H1 (cell line): ENCODE results near the gene INPP4A. TPM values are rescaled to one million over a fixed set of nuclear protein-coding genes. Genes with fewer than 3 reads are reported as not detected.

Source experiments
- CTCF ChIA-PET: fragments of 300-600 bp; sonication (Branson Sonifier 250); formaldehyde crosslinking; loops from one replicate; lab custom pipeline; 2021; ENCODE audit not compliant: partially characterized antibody; lab: Charles Lee
- POLR2A ChIA-PET: fragments of 300-600 bp; sonication (Branson Sonifier 250); formaldehyde crosslinking; loops from one replicate; lab custom pipeline; 2021; ENCODE audit warnings: inconsistent platforms; ENCODE audit not compliant: partially characterized antibody; lab: Charles Lee
- DNase-seq, 2 experiments: peaks; one replicate each; pipeline versions ENCODE4 v3.0.0 to v3.0.0-alpha.2; 2010 to 2022; ENCODE audit warnings: low spot score in 2 of 2, low read depth in 1 of 2, mixed read lengths in 1 of 2
- FAIRE-seq: peaks from 2 replicates; lab custom pipeline; 2011; peaks lifted over from hg19 to GRCh38; lab: Jason Lieb, UNC
- H2AFZ ChIP-seq: 2 replicates; pipeline ENCODE4 v1.8.1; 2012; ENCODE audit warnings: low read length, inconsistent platforms
- H2AK5ac ChIP-seq: 2 replicates; pipeline ENCODE4 v1.6.1; 2013; ENCODE audit warnings: low read depth, low read length
- H2BK120ac ChIP-seq: replicated peaks from 2 replicates; pipeline ENCODE3; 2013; ENCODE audit warnings: low read depth, low read length, inconsistent platforms
- H2BK12ac ChIP-seq: 2 replicates; pipeline ENCODE4 v1.6.1; 2013; ENCODE audit warnings: low read depth, low read length
- H2BK15ac ChIP-seq: 2 replicates; pipeline ENCODE4 v1.6.1; 2013; ENCODE audit warnings: low read length
- H2BK20ac ChIP-seq: 2 replicates; pipeline ENCODE4 v1.6.1; 2013; ENCODE audit warnings: low read length
- H2BK5ac ChIP-seq: 2 replicates; pipeline ENCODE4 v1.6.1; 2013; ENCODE audit warnings: low read depth, low read length
- H3K14ac ChIP-seq: 2 replicates; pipeline ENCODE4 v1.6.1; 2013; ENCODE audit warnings: inconsistent platforms; ENCODE audit not compliant: insufficient read length
- H3K18ac ChIP-seq: 2 replicates; pipeline ENCODE4 v1.6.1; 2013; ENCODE audit warnings: low read length; ENCODE audit errors: extremely low read depth
- H3K23ac ChIP-seq: 2 replicates; pipeline ENCODE4 v1.6.1; 2013; ENCODE audit warnings: inconsistent platforms; ENCODE audit not compliant: insufficient read length
- H3K23me2 ChIP-seq: 2 replicates; pipeline ENCODE4 v1.6.1; 2013; ENCODE audit warnings: low read depth, low read length
- H3K27ac ChIP-seq: 2 replicates; pipeline ENCODE4 v1.6.1; 2011; ENCODE audit warnings: low read depth, low read length, inconsistent platforms
- H3K27me3 ChIP-seq, 4 experiments: replicated peaks in 1 of 4; 1 replicate in 1 of 4; 2 replicates in 3 of 4; pipeline versions ENCODE4 v1.6.1 to v1.8.1; 2011 to 2013; ENCODE audit warnings: low read length in 3 of 4, mild to moderate bottlenecking in 3 of 4, inconsistent platforms in 2 of 4, mixed read lengths in 2 of 4, moderate library complexity in 1 of 4; ENCODE audit not compliant: control insufficient read depth in 3 of 4, insufficient read depth in 3 of 4; ENCODE audit errors: extremely low read depth in 1 of 4
- H3K36me3 ChIP-seq, 4 experiments: 2 replicates each; pipeline versions ENCODE4 v1.6.1 to v1.8.1; 2011 to 2013; ENCODE audit warnings: mild to moderate bottlenecking in 4 of 4, low read length in 3 of 4, moderate library complexity in 2 of 4, control low read depth in 1 of 4, inconsistent platforms in 1 of 4; ENCODE audit not compliant: insufficient read depth in 4 of 4, control insufficient read depth in 2 of 4
- H3K4ac ChIP-seq: replicated peaks from 2 replicates; pipeline ENCODE3; 2013; ENCODE audit warnings: low read length, low read depth, mixed read lengths, inconsistent platforms; ENCODE audit not compliant: insufficient read length
- H3K4me1 ChIP-seq, 4 experiments: replicated peaks in 1 of 4; 1 replicate in 1 of 4; 2 replicates in 3 of 4; pipeline versions ENCODE4 v1.6.1 to v1.8.1; 2011 to 2013; ENCODE audit warnings: low read length in 3 of 4, inconsistent platforms in 2 of 4, mixed read lengths in 1 of 4; ENCODE audit not compliant: insufficient read depth in 4 of 4, control insufficient read depth in 3 of 4
- H3K4me2 ChIP-seq, 2 experiments: 2 replicates each; pipeline versions ENCODE4 v1.6.1 to v1.8.1; 2011 to 2013; ENCODE audit warnings: low read depth in 2 of 2, low read length in 2 of 2, control low read depth in 1 of 2, inconsistent platforms in 1 of 2, mild to moderate bottlenecking in 1 of 2; ENCODE audit not compliant: insufficient read depth in 1 of 2
- H3K4me3 ChIP-seq, 4 experiments: fragments of 200-600, 300-600 bp in 1 of 4; sonication (generic), shearing (Covaris generic), sonication (Bioruptor Twin) in 1 of 4; 2 replicates each; pipeline versions ENCODE4 v1.5.1 to v1.8.1; 2011 to 2016; ENCODE audit warnings: low read length in 4 of 4, low read depth in 3 of 4, control low read depth in 2 of 4, inconsistent platforms in 2 of 4, mild to moderate bottlenecking in 2 of 4, mixed read lengths in 1 of 4, moderate library complexity in 1 of 4; ENCODE audit not compliant: insufficient read depth in 2 of 4; ENCODE audit errors: extremely low read depth in 1 of 4
- H3K56ac ChIP-seq: replicated peaks from 2 replicates; pipeline ENCODE3; 2013; ENCODE audit warnings: low read depth, mild to moderate bottlenecking, mixed read lengths, low read length, inconsistent platforms; ENCODE audit not compliant: insufficient read length
- H3K79me1 ChIP-seq: 2 replicates; pipeline ENCODE4 v1.6.1; 2013; ENCODE audit warnings: low read depth, low read length, control low read depth
- H3K79me2 ChIP-seq, 2 experiments: 2 replicates each; pipeline versions ENCODE4 v1.6.1 to v1.8.1; 2012 to 2013; ENCODE audit warnings: low read length in 2 of 2, mild to moderate bottlenecking in 2 of 2, inconsistent platforms in 1 of 2; ENCODE audit not compliant: insufficient read depth in 2 of 2, control insufficient read depth in 1 of 2
- H3K9ac ChIP-seq, 4 experiments: replicated peaks in 1 of 4; 1 replicate in 1 of 4; 2 replicates in 3 of 4; pipeline versions ENCODE4 v1.6.1 to v1.8.1; 2011 to 2013; ENCODE audit warnings: low read depth in 3 of 4, low read length in 3 of 4, control low read depth in 2 of 4, mild to moderate bottlenecking in 2 of 4, moderate library complexity in 2 of 4, inconsistent platforms in 1 of 4; ENCODE audit errors: extremely low read depth in 1 of 4
- H3K9me3 ChIP-seq, 2 experiments: 2 replicates each; pipeline versions ENCODE4 v1.6.1 to v1.8.1; 2012 to 2013; ENCODE audit warnings: mild to moderate bottlenecking in 2 of 2, moderate library complexity in 2 of 2, control low read depth in 1 of 2, inconsistent platforms in 1 of 2, low read depth in 1 of 2, low read length in 1 of 2, mixed read lengths in 1 of 2; ENCODE audit not compliant: insufficient read depth in 2 of 2
- H4K20me1 ChIP-seq, 2 experiments: replicated peaks in 1 of 2; 2 replicates each; pipeline versions ENCODE3 to v1.8.1; 2011 to 2013; ENCODE audit warnings: inconsistent platforms in 2 of 2, low read length in 2 of 2, mild to moderate bottlenecking in 1 of 2; ENCODE audit not compliant: insufficient read depth in 2 of 2, control insufficient read depth in 1 of 2
- H4K5ac ChIP-seq: 2 replicates; pipeline ENCODE4 v1.6.1; 2013; ENCODE audit warnings: low read length, low read depth, mixed read lengths, inconsistent platforms; ENCODE audit not compliant: insufficient read length
- H4K8ac ChIP-seq: 2 replicates; pipeline ENCODE4 v1.8.0; 2013; ENCODE audit warnings: mild to moderate bottlenecking, moderate library complexity, low read length, inconsistent platforms; ENCODE audit not compliant: insufficient read depth; ENCODE audit errors: extremely low read depth
- H4K91ac ChIP-seq: replicated peaks from 2 replicates; pipeline ENCODE3; 2013; ENCODE audit warnings: low read length, mixed read lengths, inconsistent platforms; ENCODE audit not compliant: insufficient read length
- ASH2L ChIP-seq: fragments of 200-600, 300-600 bp; sonication (generic); IDR thresholded peaks from one replicate; pipeline ENCODE4 v1.7.1; 2017; ENCODE audit warnings: low read length
- CBX5 ChIP-seq: fragments of 300-800, 300-1000 bp; sonication (generic); IDR thresholded peaks from 2 replicates; pipeline ENCODE4 v1.7.1; 2016; ENCODE audit warnings: antibody characterized with exemption, low read length, low read depth
- CHD1 ChIP-seq: IDR thresholded peaks from 2 replicates; pipeline ENCODE4 v1.6.1; 2012; ENCODE audit warnings: low read depth, low read length, improper control_type of control experiment
- EZH2 ChIP-seq: fragments of 200-600 bp; sonication (generic); IDR thresholded peaks from 2 replicates; pipeline ENCODE4 v1.7.1; 2012; ENCODE audit warnings: low read depth, mild to moderate bottlenecking, moderate library complexity, low read length, inconsistent platforms; ENCODE audit not compliant: severe bottlenecking
- JUN ChIP-seq: IDR thresholded peaks from 2 replicates; pipeline ENCODE4 v1.6.1; 2011; ENCODE audit warnings: low read depth, mild to moderate bottlenecking, improper control_type of control experiment, low read length
- WGBS, 2 experiments: shearing (Covaris generic) in 1 of 2; methylation state at CpG; one replicate each; pipeline versions ENCODE4 v1.1.6 to v1.1.7; 2013 to 2015; ENCODE audit warnings: low lambda C conversion rate in 2 of 2, mixed read lengths in 2 of 2, inconsistent platforms in 1 of 2, low coverage in 1 of 2, missing lambda C conversion rate in 1 of 2; ENCODE audit not compliant: insufficient replicate concordance in 2 of 2, insufficient coverage in 1 of 2, insufficient read length in 1 of 2; ENCODE audit errors: extremely low coverage in 1 of 2, missing lambda C conversion rate in 1 of 2; 5-methylcytosine and 5-hydroxymethylcytosine counted together
- polyA plus RNA-seq, 7 experiments: library from polyadenylated mRNA; depleted of rRNA in 3 of 7; stranded (reverse) in 5 of 7; unstranded in 2 of 7; fragments of >200 nt in 5 of 7; fragments of 200-250 nt in 2 of 7; gene quantifications; 1 replicate in 5 of 7; 2 replicates in 1 of 7; 4 replicates in 1 of 7; pipeline versions ENCODE4 v1.2.1 to v1.2.3, GENCODE V29; 2011 to 2013; ENCODE audit warnings: missing spikeins in 2 of 7, mixed read lengths in 2 of 7
- total RNA-seq: library from RNA; stranded (reverse); fragmentation: NEBNext Ultra II Directional; extraction: Animal tissue kit (Norgen Biotek cat#: 25700); gene quantifications from 2 replicates; pipeline ENCODE4 v1.2.1, GENCODE V29; 2021

INPP4A gene
- total and polyA plus RNA-seq, 2 of the 8 experiments (the other 6 are each of a cell fraction or from before 2014, with no cell fraction given) = 25.6 to 34.3 TPM

GRCh38 chr2:98547092-98547790, 102.6 kb downstream of the INPP4A start:
- no peaks in the 10 kb centered on the region for H3K4me1 ChIP-seq
- no peak overlapping the region for H2BK120ac ChIP-seq
- no peak overlapping the region for H2AFZ ChIP-seq
- H3K9ac ChIP-seq = 0 out of 7 replicates have a peak overlapping the region, but pooled peaks of 1 of the 4 experiments have one; percentile 20
- no peaks in the 10 kb centered on the region for H3K27me3 ChIP-seq
- H3K9me3 ChIP-seq = no peaks in the 10 kb centered on the region
- H3K23me2 ChIP-seq = no peaks in the 10 kb centered on the region
- H4K8ac ChIP-seq = no peak overlapping the region
- H3K14ac ChIP-seq = no peak overlapping the region
- no peak for TF ChIP-seq JUN
- TF ChIP-seq ASH2L = no peak
- TF ChIP-seq EZH2 = no peak
- TF ChIP-seq CHD1 = no peak
- no peak for TF ChIP-seq CBX5
- H3K56ac ChIP-seq = no peak overlapping the region
- H3K79me1 ChIP-seq = no peaks in the 10 kb centered on the region
- no peak overlapping the region for H2BK20ac ChIP-seq
- ChIA-PET POLR2A (no interaction called here), CTCF (interaction anchor here (1.1 kb wide), 1 partner anchor 59 kb away, joined by 3 read pairs; no protein-coding TSS in a partner anchor)
- no peak overlapping the region for H3K23ac ChIP-seq
- no peak overlapping the region for H2BK15ac ChIP-seq
- H3K4me2 ChIP-seq = no peak overlapping the region
- no peak overlapping the region for H4K5ac ChIP-seq
- H3K27ac ChIP-seq = no peak overlapping the region
- H3K4ac ChIP-seq = no peak overlapping the region
- H3K79me2 ChIP-seq = no peaks in the 10 kb centered on the region
- H2AK5ac ChIP-seq = no peak overlapping the region
- H3K36me3 ChIP-seq = peaks cover 14 to 33% (median 27%) of the 10 kb centered on the region in 4 experiments; a peak in 7 of 8 replicates
- H4K91ac ChIP-seq = no peak overlapping the region
- no peak overlapping the region for H2BK12ac ChIP-seq
- no peak overlapping the region for H3K18ac ChIP-seq
- peaks cover 1 to 3% of the 10 kb centered on the region in 2 experiments for H4K20me1 ChIP-seq
- no peak overlapping the region for H2BK5ac ChIP-seq
- no peak overlapping the region for H3K4me3 ChIP-seq
- WGBS, 2 experiments = 88% methylated on average over 2 of the region's 2 CpGs; no CpG with 5 or more reads in 1 of the 2 experiments
- DNase-seq = no peak
- no peak for FAIRE-seq
